Measurements from ENCODE around the gene PLEKHM1.
"Not testable (repeated sequence)": the region's sequence is repeated elsewhere in the genome, so short reads cannot be mapped to it uniquely, and the experiment has no call there.

DNA sequence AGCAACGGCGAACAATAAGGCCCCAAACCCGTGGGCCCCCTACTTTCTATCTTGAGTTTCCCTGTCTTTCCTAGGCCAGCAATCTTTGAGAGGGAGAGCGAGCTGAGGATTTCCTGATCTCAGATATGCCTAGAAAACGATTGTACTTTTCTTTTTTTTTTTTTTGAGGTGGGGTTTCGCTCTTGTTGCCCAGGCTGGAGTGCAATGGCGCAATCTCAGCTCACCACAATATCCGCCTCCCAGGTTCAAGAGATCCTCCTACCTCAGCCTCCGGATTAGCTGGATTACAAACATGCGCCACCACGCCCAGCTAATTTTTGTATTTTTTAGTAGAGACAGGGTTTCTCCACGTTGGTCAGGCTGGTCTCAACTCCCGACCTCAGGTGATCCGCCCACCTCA, 42.9 kb downstream of the PLEKHM1 start:
- TF ChIP-seq, protein P1, sequence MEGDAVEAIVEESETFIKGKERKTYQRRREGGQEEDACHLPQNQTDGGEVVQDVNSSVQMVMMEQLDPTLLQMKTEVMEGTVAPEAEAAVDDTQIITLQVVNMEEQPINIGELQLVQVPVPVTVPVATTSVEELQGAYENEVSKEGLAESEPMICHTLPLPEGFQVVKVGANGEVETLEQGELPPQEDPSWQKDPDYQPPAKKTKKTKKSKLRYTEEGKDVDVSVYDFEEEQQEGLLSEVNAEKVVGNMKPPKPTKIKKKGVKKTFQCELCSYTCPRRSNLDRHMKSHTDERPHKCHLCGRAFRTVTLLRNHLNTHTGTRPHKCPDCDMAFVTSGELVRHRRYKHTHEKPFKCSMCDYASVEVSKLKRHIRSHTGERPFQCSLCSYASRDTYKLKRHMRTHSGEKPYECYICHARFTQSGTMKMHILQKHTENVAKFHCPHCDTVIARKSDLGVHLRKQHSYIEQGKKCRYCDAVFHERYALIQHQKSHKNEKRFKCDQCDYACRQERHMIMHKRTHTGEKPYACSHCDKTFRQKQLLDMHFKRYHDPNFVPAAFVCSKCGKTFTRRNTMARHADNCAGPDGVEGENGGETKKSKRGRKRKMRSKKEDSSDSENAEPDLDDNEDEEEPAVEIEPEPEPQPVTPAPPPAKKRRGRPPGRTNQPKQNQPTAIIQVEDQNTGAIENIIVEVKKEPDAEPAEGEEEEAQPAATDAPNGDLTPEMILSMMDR (IDR thresholded peaks at IDR 0.05): not testable (repeated sequence)
- TF ChIP-seq ZFX (IDR thresholded peaks at IDR 0.05; ENCODE audit: borderline replicate concordance): not testable (repeated sequence)
